ENCODE data around the gene GCNT1.

GCNT1 gene

GRCh38 chr9:76444322-76444929 is 14.6 kb upstream of the GCNT1 start:
- H3K27ac ChIP-seq (ENCODE audit: low read length) = no peak overlapping the region
- no peaks in the 10 kb centered on the region for H3K27me3 ChIP-seq (ENCODE audit: low read depth, low read length)
- peaks cover 0 to 4% of the 10 kb centered on the region in 2 donors for H3K4me1 ChIP-seq (ENCODE audit: control insufficient read depth in 1 of 2, insufficient read depth in 2 of 2, low read length in 2 of 2)
- no peaks in the 10 kb centered on the region for H3K9me3 ChIP-seq (ENCODE audit: control insufficient read depth in 1 of 2, low read length in 2 of 2)
- H3K4me3 ChIP-seq (ENCODE audit: low read depth in 1 of 2, low read length in 2 of 2) = no peak overlapping the region
- H3K36me3 ChIP-seq (ENCODE audit: control insufficient read depth in 1 of 2, insufficient read depth in 2 of 2, low read length in 2 of 2) = no peaks in the 10 kb centered on the region

DNA sequence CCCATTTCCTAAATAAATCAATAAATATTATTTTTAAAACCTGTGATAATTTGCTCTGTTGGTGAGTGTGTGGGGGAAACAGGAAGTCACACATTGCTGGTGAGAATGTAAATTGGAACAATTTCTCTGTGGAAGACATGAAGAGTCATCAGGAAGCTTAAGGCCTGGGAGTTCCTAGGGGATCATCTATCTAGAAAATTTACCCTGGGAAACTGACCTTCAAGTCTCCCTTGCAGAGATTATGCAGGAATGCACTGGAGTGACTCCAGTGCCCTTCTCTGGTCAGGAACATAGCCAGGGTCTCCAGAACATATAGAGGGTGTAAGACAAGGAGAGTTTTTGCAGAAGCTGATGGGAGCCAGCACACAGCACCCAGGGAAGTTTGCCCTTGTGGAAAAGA is 13.0 kb upstream of the GCNT1 start:
- no peaks in the 10 kb centered on the region for H3K36me3 ChIP-seq (ENCODE audit: control insufficient read depth in 1 of 2, insufficient read depth in 2 of 2, low read length in 2 of 2)
- no peak overlapping the region for H3K4me3 ChIP-seq (ENCODE audit: low read depth in 1 of 2, low read length in 2 of 2)
- no peak overlapping the region for H3K27ac ChIP-seq (ENCODE audit: low read length)
- H3K27me3 ChIP-seq (ENCODE audit: low read depth, low read length) = no peaks in the 10 kb centered on the region
- H3K9me3 ChIP-seq (ENCODE audit: control insufficient read depth in 1 of 2, low read length in 2 of 2) = no peaks in the 10 kb centered on the region
- H3K4me1 ChIP-seq (ENCODE audit: control insufficient read depth in 1 of 2, insufficient read depth in 2 of 2, low read length in 2 of 2) = peaks cover 0 to 4% of the 10 kb centered on the region in 2 donors

DNA sequence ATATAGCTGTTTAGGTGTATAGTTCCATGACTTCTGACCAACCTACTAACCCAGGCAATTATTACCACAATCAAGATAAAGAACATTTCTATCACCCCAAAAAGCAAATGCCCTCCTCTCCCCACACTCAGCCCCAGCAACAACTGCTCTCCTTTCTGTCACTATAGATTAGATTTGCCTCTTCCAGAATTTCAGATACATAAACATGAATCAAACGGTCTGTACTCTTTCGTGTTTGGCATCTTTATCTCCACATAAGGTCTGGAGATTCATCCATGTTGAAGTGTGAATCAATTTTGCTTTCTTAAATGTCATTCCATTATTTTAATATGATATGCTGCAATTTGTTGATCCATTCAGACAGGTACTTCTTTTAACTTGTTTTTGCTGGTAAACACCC is 10.5 kb upstream of the GCNT1 start:
- Histone ChIP-seq H3K27me3 (ENCODE audit: low read depth, low read length) (no peaks in the 10 kb centered on the region), H3K4me1 (ENCODE audit: control insufficient read depth in 1 of 2, insufficient read depth in 2 of 2, low read length in 2 of 2) (peaks cover 0 to 4% of the 10 kb centered on the region in 2 donors), H3K4me3 (ENCODE audit: low read depth in 1 of 2, low read length in 2 of 2) (no peak overlapping the region), H3K36me3 (ENCODE audit: control insufficient read depth in 1 of 2, insufficient read depth in 2 of 2, low read length in 2 of 2) (no peaks in the 10 kb centered on the region), H3K27ac (ENCODE audit: low read length) (no peak overlapping the region), H3K9me3 (ENCODE audit: control insufficient read depth in 1 of 2, low read length in 2 of 2) (no peaks in the 10 kb centered on the region)

GRCh38 chr9:76451234-76451633 is 7.7 kb upstream of the GCNT1 start:
- Histone ChIP-seq H3K9me3 (ENCODE audit: control insufficient read depth in 1 of 2, low read length in 2 of 2) (no peaks in the 10 kb centered on the region), H3K4me1 (ENCODE audit: control insufficient read depth in 1 of 2, insufficient read depth in 2 of 2, low read length in 2 of 2) (peaks cover 0 to 4% of the 10 kb centered on the region in 2 donors), H3K4me3 (ENCODE audit: low read depth in 1 of 2, low read length in 2 of 2) (no peak overlapping the region), H3K27me3 (ENCODE audit: low read depth, low read length) (no peaks in the 10 kb centered on the region), H3K27ac (ENCODE audit: low read length) (no peak overlapping the region), H3K36me3 (ENCODE audit: control insufficient read depth in 1 of 2, insufficient read depth in 2 of 2, low read length in 2 of 2) (no peaks in the 10 kb centered on the region)

DNA sequence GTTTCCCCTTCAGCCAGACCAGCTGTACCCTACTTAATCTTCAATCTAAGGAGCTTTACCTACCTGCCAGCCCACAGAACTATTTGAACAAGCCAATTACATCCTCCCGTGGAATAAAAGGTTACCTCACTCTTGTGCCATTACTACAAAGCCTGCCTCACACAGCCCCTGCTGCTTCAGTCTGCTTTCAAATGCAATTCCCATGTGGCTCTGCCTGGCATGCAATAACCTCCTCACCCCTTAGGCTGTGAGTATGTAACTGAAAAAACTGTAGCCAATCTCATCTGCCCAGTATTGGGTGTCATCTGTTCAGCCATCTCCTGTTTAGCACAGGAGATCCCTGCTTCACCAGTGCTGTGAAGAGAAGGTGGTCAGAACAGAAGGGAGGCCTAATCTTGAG is 6.1 kb upstream of the GCNT1 start:
- no peaks in the 10 kb centered on the region for H3K36me3 ChIP-seq (ENCODE audit: control insufficient read depth in 1 of 2, insufficient read depth in 2 of 2, low read length in 2 of 2)
- no peak overlapping the region for H3K4me3 ChIP-seq (ENCODE audit: low read depth in 1 of 2, low read length in 2 of 2)
- H3K4me1 ChIP-seq (ENCODE audit: control insufficient read depth in 1 of 2, insufficient read depth in 2 of 2, low read length in 2 of 2) = peaks cover 0 to under 1% of the 10 kb centered on the region in 2 donors
- no peaks in the 10 kb centered on the region for H3K9me3 ChIP-seq (ENCODE audit: control insufficient read depth in 1 of 2, low read length in 2 of 2)
- no peak overlapping the region for H3K27ac ChIP-seq (ENCODE audit: low read length)
- H3K27me3 ChIP-seq (ENCODE audit: low read depth, low read length) = no peaks in the 10 kb centered on the region

DNA sequence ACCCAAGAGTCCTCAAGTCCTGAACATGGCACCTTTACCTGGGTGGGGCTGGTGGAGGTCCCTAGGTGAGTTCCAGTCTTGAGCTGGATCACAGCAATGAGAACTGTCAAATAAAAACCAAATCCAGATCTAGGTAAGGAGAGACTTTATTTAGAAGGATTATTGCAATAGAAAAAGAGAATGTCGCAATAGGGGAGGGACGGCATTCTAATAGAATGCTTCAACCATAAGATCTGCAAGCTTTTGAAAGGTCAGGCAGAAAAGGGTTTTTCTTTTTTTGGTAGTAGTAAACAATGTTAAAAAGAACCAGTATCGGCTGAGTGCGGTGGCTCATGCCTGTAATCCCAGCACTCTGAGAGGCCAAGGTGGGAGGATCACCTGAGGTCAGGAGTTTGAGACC is 5.2 kb upstream of the GCNT1 start:
- H3K4me3 ChIP-seq (ENCODE audit: low read depth in 1 of 2, low read length in 2 of 2) = no peak overlapping the region
- H3K27ac ChIP-seq (ENCODE audit: low read length) = no peak overlapping the region
- H3K27me3 ChIP-seq (ENCODE audit: low read depth, low read length) = no peaks in the 10 kb centered on the region
- H3K4me1 ChIP-seq (ENCODE audit: control insufficient read depth in 1 of 2, insufficient read depth in 2 of 2, low read length in 2 of 2) = peaks cover 0 to 3% of the 10 kb centered on the region in 2 donors
- H3K9me3 ChIP-seq (ENCODE audit: control insufficient read depth in 1 of 2, low read length in 2 of 2) = no peaks in the 10 kb centered on the region
- no peaks in the 10 kb centered on the region for H3K36me3 ChIP-seq (ENCODE audit: control insufficient read depth in 1 of 2, insufficient read depth in 2 of 2, low read length in 2 of 2)

GRCh38 chr9:76454311-76454710 is 4.7 kb upstream of the GCNT1 start:
- H3K36me3 ChIP-seq (ENCODE audit: control insufficient read depth in 1 of 2, insufficient read depth in 2 of 2, low read length in 2 of 2) = no peaks in the 10 kb centered on the region
- peaks cover 0 to 3% of the 10 kb centered on the region in 2 donors for H3K4me1 ChIP-seq (ENCODE audit: control insufficient read depth in 1 of 2, insufficient read depth in 2 of 2, low read length in 2 of 2)
- H3K9me3 ChIP-seq (ENCODE audit: control insufficient read depth in 1 of 2, low read length in 2 of 2) = no peaks in the 10 kb centered on the region
- H3K27ac ChIP-seq (ENCODE audit: low read length) = no peak overlapping the region
- H3K4me3 ChIP-seq (ENCODE audit: low read depth in 1 of 2, low read length in 2 of 2) = no peak overlapping the region
- H3K27me3 ChIP-seq (ENCODE audit: low read depth, low read length) = no peaks in the 10 kb centered on the region

DNA sequence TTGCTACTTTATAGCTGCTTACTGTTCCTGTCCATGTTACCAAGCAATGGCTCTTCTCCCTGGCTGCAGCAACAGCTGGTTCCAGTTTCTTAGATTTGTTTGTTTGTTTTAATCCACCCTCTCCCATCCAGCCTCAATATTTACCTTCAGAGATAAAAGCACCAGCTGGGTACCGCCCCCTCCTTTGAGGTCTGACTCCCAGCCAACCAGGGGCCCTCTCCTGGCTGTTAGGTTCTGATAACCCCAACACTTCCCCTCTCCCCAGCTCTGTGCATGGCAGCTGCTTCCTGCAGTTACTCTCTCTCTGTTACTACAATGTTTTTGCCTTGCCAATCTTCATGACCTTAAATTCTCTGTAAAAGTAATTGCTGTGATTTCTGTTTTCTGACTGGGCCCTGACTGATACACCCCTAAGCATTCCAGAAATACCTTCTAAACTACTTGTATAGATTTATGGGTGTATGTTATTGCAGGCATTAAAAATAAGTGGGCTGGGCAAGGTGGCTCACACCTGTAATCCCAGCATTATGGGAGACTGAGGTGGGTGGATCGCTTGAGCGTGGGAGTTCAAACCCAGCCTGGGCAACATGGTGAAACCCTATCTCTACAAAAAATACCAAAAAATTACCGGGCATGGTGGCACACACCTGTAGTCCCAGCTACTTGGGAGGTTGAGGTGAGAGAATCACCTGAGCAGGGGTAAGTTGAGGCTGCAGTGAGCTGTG is 2.6 kb upstream of the GCNT1 start:
- Histone ChIP-seq H3K27ac (ENCODE audit: low read length) (no peak overlapping the region), H3K36me3 (ENCODE audit: control insufficient read depth in 1 of 2, insufficient read depth in 2 of 2, low read length in 2 of 2) (no peaks in the 10 kb centered on the region), H3K4me1 (ENCODE audit: control insufficient read depth in 1 of 2, insufficient read depth in 2 of 2, low read length in 2 of 2) (peaks cover 3 to 5% of the 10 kb centered on the region in 2 donors), H3K9me3 (ENCODE audit: control insufficient read depth in 1 of 2, low read length in 2 of 2) (no peaks in the 10 kb centered on the region), H3K27me3 (ENCODE audit: low read depth, low read length) (no peaks in the 10 kb centered on the region), H3K4me3 (ENCODE audit: low read depth in 1 of 2, low read length in 2 of 2) (no peak overlapping the region)

GRCh38 chr9:76459694-76460635 is 983 bp downstream of the GCNT1 start:
- Histone ChIP-seq H3K27ac (ENCODE audit: low read length) (peak overlapping the region; percentile 92), H3K27me3 (ENCODE audit: low read depth, low read length) (no peaks in the 10 kb centered on the region), H3K9me3 (ENCODE audit: control insufficient read depth in 1 of 2, low read length in 2 of 2) (no peaks in the 10 kb centered on the region), H3K4me1 (ENCODE audit: control insufficient read depth in 1 of 2, insufficient read depth in 2 of 2, low read length in 2 of 2) (peaks cover 3 to 5% of the 10 kb centered on the region in 2 donors), H3K36me3 (ENCODE audit: control insufficient read depth in 1 of 2, insufficient read depth in 2 of 2, low read length in 2 of 2) (no peaks in the 10 kb centered on the region), H3K4me3 (ENCODE audit: low read depth in 1 of 2, low read length in 2 of 2) (peak overlapping the region; percentile 86 to 91)

DNA sequence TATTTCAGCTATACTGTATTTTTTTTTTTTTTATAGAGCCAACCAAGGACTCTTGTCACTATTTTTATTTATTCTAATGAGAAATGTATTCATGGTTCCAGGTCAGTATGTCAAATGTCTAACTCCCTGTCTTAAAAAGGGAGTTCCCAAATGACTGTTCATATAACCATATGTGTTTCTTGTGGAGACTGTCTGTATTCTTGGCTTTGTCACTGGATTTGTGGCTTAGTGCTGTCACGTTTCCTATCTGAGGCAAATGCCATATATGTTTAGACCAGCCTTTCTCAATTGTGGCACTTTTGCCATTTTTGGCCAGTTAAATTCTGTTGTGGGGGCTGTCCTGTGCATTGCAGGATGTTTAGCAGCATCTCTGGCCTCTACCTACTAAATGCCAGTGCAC is 3.1 kb downstream of the GCNT1 start:
- peaks cover 3 to 5% of the 10 kb centered on the region in 2 donors for H3K4me1 ChIP-seq (ENCODE audit: control insufficient read depth in 1 of 2, insufficient read depth in 2 of 2, low read length in 2 of 2)
- peak overlapping the region in 1 of 2 donors; percentile 39 for H3K4me3 ChIP-seq (ENCODE audit: low read depth in 1 of 2, low read length in 2 of 2)

DNA sequence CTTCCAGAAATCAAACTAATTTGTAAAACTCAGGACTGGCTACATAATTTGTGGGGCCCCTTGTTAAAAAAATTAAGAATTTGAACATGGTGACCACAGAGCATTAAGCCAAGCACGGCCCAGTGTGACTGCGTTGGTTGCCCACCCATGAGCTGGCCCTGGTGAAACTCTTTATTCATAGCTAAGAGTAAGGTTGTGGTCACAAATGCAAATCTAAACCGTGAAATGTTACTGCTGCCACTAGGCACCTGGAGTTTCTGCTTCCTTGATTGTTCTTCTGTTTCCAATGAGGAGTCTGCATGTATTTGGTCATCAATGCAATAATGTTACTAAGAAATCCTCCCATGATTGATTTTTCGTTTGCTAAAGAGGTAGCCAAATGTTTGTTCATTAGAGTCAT is 4.2 kb downstream of the GCNT1 start:
- H3K27me3 ChIP-seq (ENCODE audit: low read depth, low read length) = no peaks in the 10 kb centered on the region
- H3K36me3 ChIP-seq (ENCODE audit: control insufficient read depth in 1 of 2, insufficient read depth in 2 of 2, low read length in 2 of 2) = no peaks in the 10 kb centered on the region
- peaks cover 3 to 5% of the 10 kb centered on the region in 2 donors for H3K4me1 ChIP-seq (ENCODE audit: control insufficient read depth in 1 of 2, insufficient read depth in 2 of 2, low read length in 2 of 2)
- H3K4me3 ChIP-seq (ENCODE audit: low read depth in 1 of 2, low read length in 2 of 2) = no peak overlapping the region
- no peak overlapping the region for H3K27ac ChIP-seq (ENCODE audit: low read length)
- no peaks in the 10 kb centered on the region for H3K9me3 ChIP-seq (ENCODE audit: control insufficient read depth in 1 of 2, low read length in 2 of 2)

More for the DNA sequence above, 3.1 kb downstream of the GCNT1 start:
- Histone ChIP-seq H3K9me3 (ENCODE audit: control insufficient read depth in 1 of 2, low read length in 2 of 2) (no peaks in the 10 kb centered on the region), H3K27me3 (ENCODE audit: low read depth, low read length) (no peaks in the 10 kb centered on the region), H3K36me3 (ENCODE audit: control insufficient read depth in 1 of 2, insufficient read depth in 2 of 2, low read length in 2 of 2) (no peaks in the 10 kb centered on the region), H3K27ac (ENCODE audit: low read length) (peak overlapping the region; percentile 45)

All from muscle layer of duodenum (tissue), 2 donors.